Stimulated activated CD4-positive, alpha-beta T cell treated with anti-CD3 and anti-CD28 coated beads, Interleukin-12 subunit alpha, Interleukin-12 subunit beta, amount 100 ng/mL, for 4 hours (primary cell): ENCODE measurements around the gene CRYGN.

Experiments used
- DNase-seq: peaks from one replicate; pipeline ENCODE4 v3.0.0-alpha.2; 2020

Gene CRYGN

DNA sequence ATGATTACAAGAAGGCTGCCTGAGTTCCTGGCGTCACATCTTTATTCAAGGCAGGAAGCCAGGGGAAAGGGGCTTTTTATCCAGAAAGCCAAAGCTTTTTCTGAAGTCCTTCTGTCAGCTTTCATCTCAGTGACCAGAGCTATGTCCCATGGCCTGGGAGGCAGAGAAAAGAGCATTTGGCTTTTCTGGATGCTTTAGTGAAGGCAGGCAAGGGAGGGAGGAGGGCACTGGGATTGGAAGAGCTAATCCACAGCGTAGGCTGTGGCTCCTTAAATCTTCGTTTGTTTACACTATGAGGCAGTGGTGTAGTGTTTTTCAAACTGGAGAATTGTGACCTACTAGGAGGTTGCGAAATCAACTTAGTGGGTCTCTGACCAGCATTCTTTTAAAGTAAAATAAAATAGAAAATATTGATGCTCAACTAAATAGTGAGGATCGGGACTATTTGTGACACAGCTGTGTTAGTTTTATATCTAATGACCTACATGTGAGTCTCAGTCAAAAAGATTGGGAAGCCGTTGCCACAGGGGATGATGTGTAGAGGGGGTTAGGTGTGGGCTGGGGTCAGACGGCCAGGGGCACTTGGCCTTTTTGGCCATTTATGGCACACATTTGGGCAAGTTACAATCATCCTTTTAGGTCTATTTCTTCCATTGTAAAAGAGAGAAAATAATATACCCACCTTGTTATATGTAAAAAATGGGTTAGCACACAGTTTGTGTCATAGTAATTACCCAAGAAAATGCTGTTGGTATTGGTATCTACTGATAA, 14.1 kb downstream of the CRYGN start:
- DNase-seq: no peak

DNA sequence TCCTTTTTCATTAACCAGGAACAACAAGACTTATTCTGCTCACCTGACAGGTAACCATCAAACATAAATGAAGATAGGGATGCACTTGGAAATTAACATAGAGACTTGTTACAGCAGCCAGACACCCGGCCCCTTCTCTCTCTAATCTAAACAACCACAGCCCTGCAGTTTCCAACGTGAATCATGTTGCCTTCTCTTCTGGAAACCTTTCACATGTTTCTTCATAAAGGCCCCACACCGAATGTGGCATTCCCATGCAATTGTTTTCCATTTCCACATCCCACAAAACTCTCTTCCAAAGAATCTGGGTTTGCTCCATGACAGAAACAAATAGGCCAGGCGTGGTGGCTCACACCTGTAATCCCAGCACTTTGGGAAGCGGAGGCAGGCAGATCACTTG, 15.1 kb downstream of the CRYGN start:
- no peak for DNase-seq

DNA sequence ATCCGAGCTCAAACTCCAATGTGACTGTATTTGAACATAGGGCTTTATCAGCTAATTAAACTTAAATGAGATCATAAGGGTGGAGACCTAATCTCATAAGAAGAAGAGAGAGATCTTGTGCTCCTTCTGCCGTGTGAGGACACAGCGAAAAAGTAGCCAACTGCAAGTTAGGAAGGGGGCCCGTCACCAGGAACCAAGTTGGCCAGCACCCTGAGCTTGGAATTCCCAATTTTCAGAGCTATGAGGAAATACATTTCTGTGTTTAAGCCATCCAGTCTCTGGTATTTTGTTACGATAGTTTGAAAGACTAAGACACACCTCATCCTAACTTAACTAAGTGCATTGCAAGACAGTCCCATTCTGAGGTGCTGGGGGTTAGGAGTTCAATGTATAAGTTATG, 16.0 kb downstream of the CRYGN start:
- no peak for DNase-seq

DNA sequence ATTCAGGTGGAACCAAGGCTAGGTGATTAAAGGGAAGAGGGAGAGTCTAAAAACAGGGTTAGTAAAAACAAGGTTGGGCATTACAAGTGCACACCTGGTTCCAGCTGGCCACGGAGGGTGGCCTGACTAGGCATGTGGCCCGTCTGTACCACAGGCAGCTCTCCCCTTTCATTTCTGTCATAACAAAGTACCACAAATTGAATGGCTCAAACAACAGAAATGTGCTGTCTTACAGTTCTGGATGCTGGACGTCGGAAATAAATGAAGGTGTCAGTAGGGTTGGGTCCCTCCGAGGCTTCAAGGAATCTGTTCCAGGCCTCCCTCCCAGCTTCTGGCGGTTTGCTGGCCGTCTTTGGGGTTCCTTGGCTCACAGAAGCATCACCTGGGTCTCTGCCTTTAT, 16.7 kb downstream of the CRYGN start:
- DNase-seq: no peak

DNA sequence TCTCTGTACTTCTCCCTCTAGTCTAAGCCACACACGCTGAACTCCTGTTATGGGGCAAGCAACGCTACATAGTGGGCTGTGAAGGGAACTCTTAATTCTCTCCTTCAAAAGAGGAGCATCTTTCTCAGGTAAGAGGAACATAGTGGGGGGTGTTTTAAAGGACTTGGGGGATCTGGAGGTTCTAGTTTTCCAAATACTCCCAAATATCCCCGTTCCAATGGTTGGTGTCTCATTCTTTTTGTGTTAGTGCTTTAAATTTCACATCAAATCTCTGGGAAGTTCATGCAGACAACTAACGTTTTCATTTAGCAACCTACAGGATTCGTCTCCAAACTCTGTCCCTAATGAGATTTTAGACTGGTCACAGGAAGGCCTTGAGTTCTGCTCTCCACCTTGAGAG, 17.7 kb downstream of the CRYGN start:
- no peak for DNase-seq

DNA sequence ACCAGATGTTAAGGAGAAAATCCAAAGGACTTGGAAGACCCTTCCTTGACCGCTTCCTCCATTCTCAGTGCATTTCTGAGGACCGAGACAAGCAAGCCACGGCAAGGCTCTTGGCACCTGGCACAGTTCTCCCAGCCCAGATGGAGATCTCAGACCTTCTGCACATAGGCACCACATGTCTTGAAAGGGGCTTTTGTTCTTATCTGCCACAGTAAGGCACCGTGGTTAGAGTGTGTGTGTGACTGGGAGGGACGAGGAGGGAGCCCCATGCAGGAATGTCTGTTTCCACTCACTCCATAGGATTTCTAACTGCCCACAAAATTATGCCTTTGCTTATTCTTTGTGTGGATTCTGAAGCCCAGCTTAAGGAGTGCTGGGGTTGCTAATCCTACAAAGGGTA, 19.8 kb downstream of the CRYGN start:
- DNase-seq: no peak

DNA sequence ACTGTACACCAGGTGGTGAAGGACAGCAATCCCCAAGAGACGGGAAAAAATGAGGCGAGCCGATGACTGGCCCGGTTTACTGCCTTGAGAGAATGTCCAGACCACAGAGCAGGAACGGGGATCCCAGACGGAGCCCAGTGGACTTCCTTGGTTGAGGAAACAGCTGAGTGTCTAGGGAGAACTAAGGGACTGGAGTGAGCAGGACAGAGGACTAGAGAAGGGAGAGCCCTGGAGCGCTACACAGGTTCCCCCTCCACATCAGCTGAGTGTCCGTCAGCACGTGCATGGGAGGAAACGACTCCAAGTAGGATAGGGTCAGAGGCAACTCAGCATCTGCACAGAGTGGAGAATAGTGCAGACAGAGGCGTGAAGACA, 23.0 kb downstream of the CRYGN start:
- no peak for DNase-seq

DNA sequence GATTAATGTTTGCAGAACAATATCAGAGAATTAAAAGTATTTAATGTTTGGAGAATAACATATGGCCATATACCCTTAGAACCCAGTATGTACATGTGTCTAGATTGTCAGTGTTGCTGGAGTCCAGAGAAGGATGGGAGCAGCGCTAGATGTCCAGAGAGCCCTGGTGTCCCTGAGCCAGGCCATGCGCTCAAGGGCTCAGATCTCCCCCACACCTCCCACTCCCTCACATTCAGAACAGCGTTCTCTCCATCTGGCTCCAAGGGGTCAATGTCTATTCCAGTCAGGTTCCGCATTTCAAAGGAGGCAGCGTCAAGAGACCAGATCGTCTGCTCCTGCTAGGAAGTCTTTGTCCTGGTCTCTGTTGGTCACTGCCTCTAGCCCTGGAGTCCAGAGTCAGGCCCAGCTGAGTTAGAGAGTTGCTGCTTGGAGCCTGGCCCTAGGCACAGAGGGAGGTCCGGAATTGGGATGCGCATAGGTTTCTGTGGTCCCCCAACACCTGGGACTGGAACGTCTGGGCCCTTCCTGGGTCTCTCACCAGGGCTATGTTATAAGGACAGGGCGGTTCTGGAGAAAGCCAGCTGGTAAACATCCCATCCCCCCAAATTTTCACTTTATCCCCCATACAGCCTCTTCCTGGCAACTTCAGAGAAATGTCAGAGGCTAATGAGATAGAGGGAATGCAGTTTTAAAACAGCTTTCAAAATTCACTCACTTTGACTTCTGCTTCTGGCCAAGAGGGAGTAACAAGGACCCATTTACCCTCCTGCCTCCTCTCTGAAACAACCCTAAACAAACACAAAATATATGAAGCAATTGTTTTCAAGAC, 23.6 kb downstream of the CRYGN start:
- DNase-seq: no peak

DNA sequence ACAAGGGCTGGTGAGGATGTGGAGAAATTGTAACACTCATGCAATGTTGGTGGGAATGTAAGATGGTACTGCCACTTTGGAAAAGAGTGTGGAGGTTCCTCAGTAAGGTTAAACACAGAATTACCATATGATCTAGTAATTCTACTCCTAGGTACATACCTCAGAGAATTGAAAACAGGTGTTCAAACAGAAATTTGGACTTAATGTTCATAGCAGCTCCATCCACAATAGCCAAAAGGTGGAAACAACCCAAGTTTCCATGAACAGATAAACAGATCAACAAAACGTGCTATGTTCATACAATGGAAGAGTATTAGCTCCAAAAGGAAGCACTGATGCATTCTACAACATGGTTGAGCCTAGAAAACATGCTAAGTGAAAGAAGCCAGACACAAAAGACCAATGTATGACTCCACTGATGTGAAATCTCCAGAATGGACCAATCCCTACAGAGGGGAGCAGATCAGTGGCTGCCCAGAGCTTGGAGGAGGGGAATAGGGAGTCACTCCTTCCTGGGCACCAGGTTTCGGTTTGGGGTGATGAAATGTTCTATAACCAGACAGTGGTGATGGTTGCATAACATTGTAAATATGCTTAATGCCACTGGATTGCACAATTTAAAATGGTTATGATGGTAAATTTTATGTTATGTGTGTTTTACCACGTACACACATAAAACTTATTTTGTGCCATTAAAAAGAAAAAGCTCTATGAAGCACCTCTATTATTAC, 24.4 kb downstream of the CRYGN start:
- DNase-seq: no peak

DNA sequence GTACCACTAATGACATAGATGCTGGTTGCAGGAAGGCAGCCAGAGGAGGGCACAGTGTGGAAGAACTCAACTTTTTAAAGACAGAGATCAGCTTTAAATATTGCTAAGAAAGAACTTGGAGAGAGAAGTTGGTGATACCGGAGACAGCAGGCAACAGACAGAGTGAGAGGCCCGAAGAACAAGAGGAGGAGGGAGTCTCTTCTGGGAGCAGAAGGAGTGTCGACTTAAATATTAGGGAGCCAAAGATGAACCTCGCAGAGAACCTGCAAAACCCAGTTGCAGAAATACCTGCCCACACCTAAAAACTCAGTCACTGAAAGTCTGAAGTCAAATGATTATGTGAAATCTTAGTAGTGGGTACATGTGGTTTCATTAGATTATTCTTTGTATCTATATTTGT, 26.7 kb downstream of the CRYGN start:
- DNase-seq: no peak

DNA sequence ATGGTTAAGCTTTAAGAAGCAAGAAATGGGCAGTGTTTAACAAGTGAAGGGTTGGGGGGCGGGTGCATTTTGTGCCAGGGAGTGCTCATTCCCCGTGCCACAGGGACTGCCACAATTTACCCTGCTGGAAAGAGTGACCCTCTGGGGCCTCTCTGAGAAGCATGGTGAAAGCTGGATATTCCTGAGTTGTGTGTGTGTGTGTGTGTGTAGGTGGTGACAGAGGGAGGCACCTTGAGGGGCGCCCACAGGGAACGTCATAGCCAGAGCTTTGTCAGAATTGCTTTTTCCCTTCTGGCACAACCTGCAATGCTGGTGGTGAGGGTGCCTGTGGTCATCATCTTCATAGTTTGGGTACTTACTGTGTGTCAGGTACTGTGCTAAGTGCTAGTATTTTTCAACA, 27.6 kb downstream of the CRYGN start:
- no peak for DNase-seq

DNA sequence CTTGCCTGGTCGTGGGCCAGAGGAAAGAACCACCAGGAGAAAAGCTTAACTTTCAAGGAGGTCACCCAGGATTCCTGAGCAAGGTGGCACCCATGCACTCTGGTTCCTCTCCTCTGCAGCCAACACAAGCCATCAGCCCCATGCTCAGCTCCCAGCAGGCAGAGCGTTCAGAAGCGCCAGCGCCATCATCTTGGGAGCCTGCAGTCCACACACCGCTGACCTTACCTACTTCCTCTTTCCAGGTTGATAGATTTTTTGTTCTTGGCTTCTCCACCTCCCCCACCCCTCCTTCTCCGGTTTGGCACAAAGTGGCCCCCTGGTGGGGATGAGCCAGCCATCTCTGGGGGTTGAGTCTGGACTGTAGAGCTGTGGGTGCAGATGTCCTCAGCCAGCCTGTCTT, 28.4 kb downstream of the CRYGN start:
- no peak for DNase-seq

DNA sequence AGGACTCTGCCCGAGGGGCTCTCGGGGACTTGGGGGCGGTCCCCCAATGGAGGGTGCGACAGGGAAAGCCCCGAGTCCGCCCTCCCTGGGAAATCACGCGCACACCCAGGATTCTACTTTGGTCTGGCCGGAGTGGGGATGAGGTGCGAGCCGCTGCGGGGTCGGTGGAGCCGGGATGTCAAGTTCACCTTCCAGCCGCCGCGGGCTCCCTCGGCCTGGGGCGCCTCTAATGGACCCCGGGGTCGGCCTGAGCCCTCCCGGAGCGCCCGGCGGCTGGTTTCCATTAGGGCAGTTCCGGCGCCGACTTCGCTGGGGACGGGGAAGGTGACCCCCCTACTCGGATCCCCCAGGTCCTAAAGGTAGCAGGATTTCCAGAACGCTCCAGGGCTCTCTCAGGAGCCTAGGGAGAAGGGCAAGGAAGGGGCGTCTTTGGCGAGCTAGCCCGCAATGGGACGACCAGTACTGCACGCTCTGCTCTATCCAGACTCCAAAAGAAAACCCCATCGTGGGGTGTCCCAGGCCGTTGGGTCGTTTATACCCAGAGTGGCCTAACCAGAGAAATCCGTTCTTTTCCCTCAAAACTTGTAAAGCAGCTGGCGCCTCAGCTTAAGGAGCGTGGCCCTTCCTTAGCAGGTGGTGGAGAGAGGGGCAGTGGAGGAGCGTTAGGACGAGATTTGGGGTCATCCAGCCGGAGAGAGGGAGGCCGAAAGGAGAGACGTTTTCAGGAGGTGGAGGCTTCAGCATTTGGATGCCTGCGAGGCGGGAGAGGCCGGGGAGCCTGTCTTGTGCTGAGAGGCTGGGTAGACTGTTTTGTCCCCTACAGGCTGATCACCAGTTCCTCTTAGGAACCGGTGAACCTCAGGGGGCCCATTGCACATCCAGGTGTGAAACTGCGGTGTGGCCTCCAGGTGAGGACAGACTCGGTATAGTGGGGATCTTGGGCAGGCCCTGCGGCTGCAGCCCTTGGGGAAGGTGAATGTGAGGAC, 29.2 kb downstream of the CRYGN start:
- DNase-seq: no peak

DNA sequence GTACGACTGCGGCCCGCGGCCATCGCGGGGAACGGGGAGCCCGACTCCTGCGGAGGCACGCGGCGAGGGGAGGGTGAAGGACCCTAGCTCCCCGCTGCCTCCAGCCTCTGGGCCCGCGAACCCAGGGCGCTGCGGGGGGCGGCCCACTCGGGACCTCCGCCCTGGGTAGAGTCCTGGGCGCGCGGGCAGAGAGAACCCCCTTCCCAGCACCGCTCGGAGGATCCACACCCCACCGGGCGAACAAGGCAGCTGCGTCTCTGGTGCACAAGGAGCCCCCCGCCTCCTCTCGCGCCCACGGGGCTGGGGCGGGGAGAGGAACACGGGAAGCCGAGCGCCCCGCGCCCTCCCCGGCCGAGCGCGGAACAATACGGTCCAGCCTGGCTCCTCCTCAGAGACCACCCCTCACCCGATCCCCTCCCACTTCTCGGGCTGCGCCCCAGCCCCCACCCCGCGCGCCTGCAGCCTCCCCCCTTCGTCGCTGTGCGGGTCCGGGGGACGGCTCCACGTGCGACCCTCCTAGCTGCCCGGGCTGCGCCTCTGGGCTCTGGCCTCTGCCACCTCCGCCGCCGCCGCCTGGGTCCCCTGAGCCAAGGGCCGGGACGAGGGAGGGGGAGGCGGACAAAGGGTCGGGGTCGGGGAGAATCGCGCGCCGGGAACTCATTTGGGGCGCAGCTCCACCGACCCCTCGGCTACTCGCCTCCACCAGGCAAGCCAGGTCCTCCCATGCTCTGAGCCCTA, 30.1 kb downstream of the CRYGN start, which contains the start of gene WDR86:
WDR86 (minus strand) TSS at position 372 of the 738 bp plus-strand sequence. CDS start 449 bp downstream, outside the sequence.
- DNase-seq: no peak

DNA sequence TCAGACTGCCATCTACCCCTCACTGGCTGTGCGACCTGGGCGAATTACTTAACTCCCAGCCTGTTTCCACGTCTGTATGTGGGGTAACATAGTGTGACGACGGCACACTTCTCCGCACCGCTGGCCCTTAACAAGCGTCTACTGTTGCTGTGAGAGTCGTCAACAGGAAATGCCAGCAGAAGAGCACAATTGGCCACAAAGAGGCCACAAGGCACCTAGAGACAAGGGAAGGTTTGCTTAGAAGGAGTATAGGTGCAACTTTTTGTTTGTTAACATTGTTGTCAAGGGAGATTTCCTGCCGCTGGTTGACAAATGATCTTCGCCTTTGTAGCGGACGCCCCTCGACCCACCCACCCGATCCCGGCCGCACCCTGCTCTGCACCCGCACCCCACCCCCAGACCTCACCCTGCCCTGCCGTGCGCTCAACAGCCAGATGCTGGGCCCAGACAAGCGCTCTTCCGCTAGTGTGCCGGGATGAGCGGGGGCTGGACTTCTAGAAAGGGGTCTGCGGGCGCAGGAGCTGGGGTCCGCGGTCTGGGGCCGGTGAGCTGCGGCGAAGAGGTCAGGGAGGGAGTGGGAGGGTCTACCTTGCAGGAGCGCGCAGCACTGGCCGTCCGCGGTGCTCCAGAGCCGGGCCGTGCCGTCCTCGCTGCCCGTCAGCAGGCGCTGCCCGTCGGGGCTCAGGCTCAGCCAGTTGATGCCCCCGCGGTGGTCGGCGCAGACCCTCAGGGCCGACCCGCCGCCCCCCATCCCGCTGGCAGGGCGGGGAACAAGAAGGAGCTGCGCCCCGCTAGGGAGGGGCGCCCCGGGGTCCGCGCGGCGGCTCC, 30.9 kb downstream of the CRYGN start:
- DNase-seq: no peak

DNA sequence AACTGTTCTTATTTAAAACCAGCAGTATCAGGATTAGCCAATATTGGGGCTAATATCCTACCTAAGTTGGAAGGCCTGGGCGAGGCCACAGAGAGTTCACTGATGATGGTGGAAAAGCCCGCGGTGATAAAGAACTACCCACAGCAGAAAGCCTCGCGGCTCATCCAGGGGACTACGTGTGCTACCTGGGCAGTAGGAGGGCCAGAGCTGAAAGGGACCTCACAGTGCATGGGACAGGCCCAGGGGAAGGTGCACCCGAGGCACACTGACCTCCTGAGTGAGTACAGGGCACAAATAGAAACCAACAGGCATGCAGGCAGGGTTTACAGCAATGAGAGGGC, 31.5 kb downstream of the CRYGN start:
- no peak for DNase-seq

DNA sequence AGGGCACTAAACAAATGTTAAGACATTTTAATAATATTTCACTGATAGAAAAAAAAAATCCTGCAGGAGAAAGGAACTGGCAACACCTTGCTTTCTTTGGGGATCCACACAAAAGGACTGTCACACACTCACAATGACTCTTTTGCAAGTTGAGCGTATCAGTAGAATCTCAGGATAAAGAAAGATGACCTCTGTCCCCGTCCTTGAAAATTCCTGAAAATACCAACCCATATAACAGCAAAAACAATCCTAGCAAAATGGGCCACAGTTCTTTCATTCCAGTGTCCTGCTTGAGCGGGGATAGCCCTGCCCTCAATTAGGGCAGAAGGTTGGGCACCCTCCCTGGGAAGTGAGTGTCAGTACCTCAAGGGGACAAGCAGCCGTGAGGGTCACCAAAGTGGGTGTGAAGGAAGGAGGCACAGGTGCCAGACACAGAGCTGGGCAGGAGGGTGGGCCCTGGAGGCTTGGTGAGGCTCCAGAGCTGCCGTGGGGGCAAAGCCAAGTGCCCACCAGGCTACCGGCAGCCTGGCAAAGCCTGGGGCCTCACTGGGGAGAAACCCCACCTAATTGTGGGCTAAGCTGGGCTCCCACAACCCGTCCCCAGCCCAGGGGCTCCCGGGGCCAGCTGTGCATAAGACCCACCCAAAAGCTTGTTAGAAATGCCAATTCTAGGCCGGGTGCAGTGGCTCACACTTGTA, 32.9 kb downstream of the CRYGN start:
- DNase-seq: no peak

DNA sequence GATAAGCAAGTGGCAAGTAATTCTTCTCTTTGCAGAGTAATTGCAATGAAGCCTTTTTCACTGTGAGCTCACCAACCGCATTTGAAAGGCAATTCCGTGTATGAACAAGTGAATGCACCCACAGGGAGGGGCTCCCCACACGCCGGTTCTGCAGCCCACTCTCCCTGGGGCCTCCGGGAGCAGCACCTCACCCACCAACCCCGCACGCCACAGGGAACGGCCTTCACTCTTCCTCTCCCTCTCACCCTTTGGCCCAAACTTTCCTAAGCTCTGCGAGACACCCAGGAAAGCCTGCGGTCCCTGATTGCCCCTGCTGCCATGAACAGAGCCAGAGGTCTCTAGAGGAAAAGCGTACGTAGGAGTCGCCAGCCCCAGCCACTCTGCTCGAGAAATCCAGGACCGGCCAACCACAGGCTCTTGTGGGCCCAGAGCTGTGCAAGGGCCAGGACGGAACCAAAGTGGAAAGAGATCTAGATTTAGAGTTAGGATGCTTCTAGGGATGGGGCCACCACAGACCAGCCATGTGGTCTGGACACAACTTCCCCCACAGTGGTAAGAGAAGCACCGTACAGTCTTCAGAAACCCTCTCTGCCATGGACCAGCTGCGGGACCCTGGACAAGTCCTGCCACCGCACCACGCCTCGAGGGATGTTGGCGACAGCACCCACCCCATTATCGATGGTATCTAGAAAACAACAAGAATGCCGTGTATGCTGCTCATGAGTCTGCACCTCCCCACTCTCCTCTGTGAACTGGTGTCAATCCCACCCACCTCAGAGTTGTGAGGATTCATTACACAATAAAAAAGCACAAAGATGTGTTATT, 33.7 kb downstream of the CRYGN start:
- no peak for DNase-seq

DNA sequence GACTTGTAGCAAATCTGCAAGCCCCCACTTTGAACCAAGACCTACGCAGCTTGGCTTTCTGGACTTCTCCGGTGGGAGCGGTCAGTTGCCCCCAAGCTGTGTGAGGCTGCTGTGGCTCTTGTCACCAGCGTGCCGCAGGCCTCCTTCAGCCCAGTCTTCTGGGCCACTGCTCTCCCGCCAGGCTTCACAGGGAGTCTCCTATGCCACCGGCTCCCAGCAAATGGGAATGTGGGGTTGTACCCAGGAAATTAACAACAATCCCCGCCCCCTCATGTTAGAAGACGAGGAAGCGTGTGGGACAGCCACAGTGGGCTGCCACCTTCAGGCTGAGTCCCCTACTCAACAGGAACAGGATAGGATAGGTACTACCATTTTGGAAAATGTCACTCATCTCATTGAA, 34.4 kb downstream of the CRYGN start:
- DNase-seq: no peak
